HepG2 (cell line): Measurements from ENCODE around the gene YIPF7. TPM values are rescaled to one million over a fixed set of nuclear protein-coding genes. Genes with fewer than 3 reads are reported as not detected.

Source experiments
- ATAC-seq: fragments of 200-7000 bp; cut with Tn5 transposase; 3 replicates; pipeline ENCODE4 v1.9.1; 2020; ENCODE audit warnings: mild to moderate bottlenecking, moderate library complexity
- BruUV-seq: library from RNA; stranded (reverse); fragments of 400-500 nt; replicated peaks from 2 replicates; lab custom pipeline; 2021; lab: Mats Ljungman, UMichigan
- CTCF ChIA-PET: fragments of 300-600 bp; formaldehyde crosslinking; extraction: SDS; loops from one replicate; lab custom pipeline; 2021; ENCODE audit warnings: low total read pairs, inconsistent platforms, low intra/inter-chr PET ratio; lab: Yijun Ruan, JAX
- POLR2A ChIA-PET: fragments of 350-600 bp; sonication (Branson Sonifier 250); formaldehyde crosslinking; loops from one replicate; lab custom pipeline; 2020; ENCODE audit warnings: antibody characterized with exemption, inconsistent platforms; lab: Yijun Ruan, JAX
- DNase-seq: peaks from one replicate; pipeline ENCODE4 v3.0.0-alpha.2; 2015; ENCODE audit warnings: low spot score
- FAIRE-seq: peaks from 3 replicates; lab custom pipeline; 2011; peaks lifted over from hg19 to GRCh38; lab: Jason Lieb, UNC
- H2AFZ ChIP-seq: one replicate; pipeline ENCODE4 v1.6.1; 2011; ENCODE audit warnings: low read length, inconsistent platforms
- H3K27ac ChIP-seq: fragments of 300-600 bp; 3 replicates; pipeline ENCODE4 v1.8.0; 2011; ENCODE audit warnings: mixed run types, mild to moderate bottlenecking, mixed read lengths, low read length, inconsistent platforms; ENCODE audit not compliant: insufficient read depth; ENCODE audit errors: extremely low read length
- H3K27me3 ChIP-seq, 2 experiments: fragments of 200-600 bp in 1 of 2; 2 replicates in 1 of 2; 3 replicates in 1 of 2; pipeline versions ENCODE4 v1.6.0 to v1.8.0; 2011; ENCODE audit warnings: low read length in 2 of 2, mild to moderate bottlenecking in 2 of 2, moderate library complexity in 2 of 2, inconsistent platforms in 1 of 2; ENCODE audit not compliant: insufficient read depth in 2 of 2, control insufficient read depth in 1 of 2
- H3K36me3 ChIP-seq, 2 experiments: fragments of 200-600 bp in 1 of 2; replicated peaks in 1 of 2; 2 replicates in 1 of 2; 3 replicates in 1 of 2; pipeline versions ENCODE4 v1.5.1 to v1.8.0; 2011; ENCODE audit warnings: low read length in 2 of 2, inconsistent platforms in 1 of 2; ENCODE audit not compliant: insufficient read depth in 2 of 2, control insufficient read depth in 1 of 2
- H3K4me1 ChIP-seq: 2 replicates; pipeline ENCODE4 v1.5.1; 2012; ENCODE audit warnings: low read length, inconsistent platforms; ENCODE audit not compliant: insufficient read depth
- H3K4me2 ChIP-seq: 2 replicates; pipeline ENCODE4 v1.6.0; 2011; ENCODE audit warnings: low read depth, low read length, inconsistent platforms
- H3K4me3 ChIP-seq, 3 experiments: fragments of 200-600 bp in 1 of 3; sonication (generic), shearing (Covaris generic) in 1 of 3; replicated peaks in 1 of 3; 2 replicates each; pipeline ENCODE4 v1.5.1; 2011 to 2016; ENCODE audit warnings: low read length in 3 of 3, inconsistent platforms in 2 of 3, low read depth in 2 of 3, mild to moderate bottlenecking in 2 of 3, control low read depth in 1 of 3, mixed read lengths in 1 of 3; ENCODE audit not compliant: insufficient read depth in 1 of 3
- H3K79me2 ChIP-seq: one replicate; pipeline ENCODE4 v1.6.1; 2011; ENCODE audit warnings: low read length, inconsistent platforms; ENCODE audit not compliant: insufficient read depth
- H3K9ac ChIP-seq: 2 replicates; pipeline ENCODE4 v1.6.0; 2011; ENCODE audit warnings: mild to moderate bottlenecking, low read depth, low read length, inconsistent platforms; ENCODE audit not compliant: insufficient read depth
- H3K9me3 ChIP-seq: 2 replicates; pipeline ENCODE4 v1.5.1; 2012; ENCODE audit warnings: mild to moderate bottlenecking, low read length
- H4K20me1 ChIP-seq: 2 replicates; pipeline ENCODE4 v1.6.0; 2011; ENCODE audit warnings: inconsistent platforms, mild to moderate bottlenecking, low read length, moderate library complexity; ENCODE audit not compliant: insufficient read depth
- ATF1 ChIP-seq: IDR thresholded peaks from 2 replicates; pipeline ENCODE4 v1.6.1; 2016; ENCODE audit warnings: mild to moderate bottlenecking, control low read depth
- EEA1 ChIP-seq: sonication (generic); formaldehyde crosslinking; IDR thresholded peaks from 2 replicates; pipeline ENCODE4 v1.5.1; 2020; ENCODE audit warnings: mild to moderate bottlenecking, missing genetic modification reagents, borderline replicate concordance
- GABPA ChIP-seq, 2 experiments: IDR thresholded peaks; 2 replicates each; pipeline ENCODE4 v1.6.1; 2011 to 2016; ENCODE audit warnings: low read depth in 2 of 2, low read length in 1 of 2, missing biosample characterization in 1 of 2, missing genetic modification characterization in 1 of 2
- IRX3 ChIP-seq: sonication (generic); formaldehyde crosslinking; IDR thresholded peaks from 2 replicates; pipeline ENCODE4 v1.8.1; 2023; ENCODE audit warnings: mild to moderate bottlenecking, low read depth, missing genetic modification reagents, borderline replicate concordance
- ZBTB4 ChIP-seq: sonication (generic); formaldehyde crosslinking; IDR thresholded peaks from 2 replicates; pipeline ENCODE4 v1.4.0; 2020; ENCODE audit warnings: missing genetic modification reagents, mild to moderate bottlenecking, borderline replicate concordance
- WGBS: methylation state at CpG from one replicate; pipeline ENCODE4 v1.1.6; 2017; ENCODE audit warnings: low lambda C conversion rate; 5-methylcytosine and 5-hydroxymethylcytosine counted together
- in situ Hi-C: cut with HindIII; loops from 2 replicates; pipeline ENCODE4 v1.10.0; 2017; ENCODE audit warnings: low pct_unique_long_range_greater_than_20kb; ENCODE audit not compliant: extremely low pct_ligation_motif_present
- intact Hi-C: fragments of 100-400 bp; cut with micrococcal nuclease; formaldehyde crosslinking; loops from one replicate; pipeline ENCODE4 v1.10.0; 2022; ENCODE audit not compliant: unreplicated experiment
- polyA plus RNA-seq, 8 experiments: library from polyadenylated mRNA; depleted of rRNA in 3 of 8; stranded (reverse) in 7 of 8; unstranded in 1 of 8; fragments of >200 nt; fragmentation: Illumina TruSeq in 4 of 8; extraction: Trizol in 4 of 8; gene quantifications; 2 replicates each; pipeline versions ENCODE4 v1.2.1 to v1.2.3, GENCODE V29; 2011 to 2016; ENCODE audit warnings: low read depth in 4 of 8, missing spikeins in 1 of 8, mixed read lengths in 1 of 8; ENCODE audit not compliant: insufficient read depth in 1 of 8
- total RNA-seq, 5 experiments: library from RNA; depleted of rRNA; stranded (reverse); fragments of >200 nt; fragmentation: Illumina TruSeq; extraction: Trizol; gene quantifications; 2 replicates each; pipeline ENCODE4 v1.2.3, GENCODE V29; 2016; ENCODE audit warnings: low read depth in 1 of 5

Gene YIPF7
- total and polyA plus RNA-seq, 2 of the 13 experiments (the other 11 are each of a cell fraction or from before 2014, with no cell fraction given): 0.12 TPM; not detected in 1

- TF ChIP-seq IRX3 (CRISPR knock-in tag): no peak
- TF ChIP-seq, all 625 proteins: peak for 0
Observed at GRCh38 chr4:44668526-44668925, 17.1 kb upstream of the YIPF7 start (continued).

- DNase-seq (no peak), ATAC-seq (no peak), FAIRE-seq (no peak)
- ChIA-PET POLR2A (interaction anchor here (1.4 kb wide), 1 partner anchor 15 kb away, joined by 4 read pairs; the partner anchor contains the start of gene GUF1), CTCF (no interaction called here)
- Histone ChIP-seq H4K20me1 (no peaks in the 10 kb centered on the region), H2AFZ (no peak overlapping the region), H3K79me2 (no peaks in the 10 kb centered on the region), H3K9me3 (no peaks in the 10 kb centered on the region), H3K36me3 (no peaks in the 10 kb centered on the region), H3K4me3 (no peak overlapping the region), H3K27me3 (no peaks in the 10 kb centered on the region), H3K9ac (no peak overlapping the region), H3K4me2 (no peak overlapping the region), H3K27ac (no peak overlapping the region), H3K4me1 (peaks cover 14% of the 10 kb centered on the region)
- in situ Hi-C loops: no loop called here
- 74% methylated on average over 14 of the region's 20 CpGs for WGBS
- TF ChIP-seq ZBTB4 (CRISPR knock-in tag) (no peak), GABPA (IDR thresholded peaks at IDR 0.05; ENCODE audit: low read depth, low read length) (no peak), GABPA (CRISPR knock-in tag; IDR thresholded peaks at IDR 0.05; ENCODE audit: low read depth) (no peak), EEA1 (CRISPR knock-in tag) (no peak), ATF1 (CRISPR knock-in tag) (no peak)
- intact Hi-C loops: no loop called here
- BruUV-seq: no TSS peak
Observed at GRCh38 chr4:44663539-44664263, 12.3 kb upstream of the YIPF7 start.
